ENCODE measurements around the gene EVC.

GRCh38 chr4:5852523-5853202 is 141.7 kb downstream of the EVC start:
- no peak for TF ChIP-seq CREB1 (IDR thresholded peaks at IDR 0.05)
- TF ChIP-seq RAD21 (IDR thresholded peaks at IDR 0.05 in 1 of 2, conservative IDR thresholded peaks at IDR 0.05 in 1 of 2; ENCODE audit: low read depth in 2 of 2, low read length in 2 of 2), result no peak
- TF ChIP-seq ATF2 (IDR thresholded peaks at IDR 0.05; ENCODE audit: low read length), result no peak
- no peak for TF ChIP-seq CTCF (IDR thresholded peaks at IDR 0.05; ENCODE audit: control extremely low read depth in 1 of 3, insufficient read depth in 1 of 3, low read depth in 1 of 3, low read length in 3 of 3)
- TF ChIP-seq RNF2 (IDR thresholded peaks at IDR 0.05; ENCODE audit: borderline replicate concordance, low read depth, low read length, missing control alignments, poor library complexity, severe bottlenecking), result no peak
- TF ChIP-seq POLR2A (IDR thresholded peaks at IDR 0.05; ENCODE audit: control extremely low read depth in 1 of 2, low read depth in 2 of 2, low read length in 2 of 2), result no peak
- TF ChIP-seq ASH2L (IDR thresholded peaks at IDR 0.05; ENCODE audit: low read length), result no peak
- TF ChIP-seq POLR2AphosphoS5 (IDR thresholded peaks at IDR 0.05; ENCODE audit: low read depth, low read length), result no peak
- TF ChIP-seq TAF1 (IDR thresholded peaks at IDR 0.05; ENCODE audit: low read depth, low read length), result no peak
- TF ChIP-seq EGR1 (IDR thresholded peaks at IDR 0.05; ENCODE audit: borderline replicate concordance, low read depth, low read length), result no peak
- TF ChIP-seq JUND (IDR thresholded peaks at IDR 0.05; ENCODE audit: low read length), result no peak
- TF ChIP-seq CHD2 (IDR thresholded peaks at IDR 0.05; ENCODE audit: low read length), result no peak
- TF ChIP-seq MAFK (IDR thresholded peaks at IDR 0.05; ENCODE audit: low read depth, low read length), result no peak

Data from H1 (cell line).